Stimulated activated CD8-positive, alpha-beta memory T cell treated with anti-CD3 and anti-CD28 coated beads, Interleukin-12 subunit alpha, Interleukin-12 subunit beta, amount 100 ng/mL, for 1 hour (primary cell): ENCODE measurements around the gene TSC22D1.

Experiments
- DNase-seq: peaks from one replicate; pipeline ENCODE4 v3.0.0-alpha.2; 2020; ENCODE audit warnings: low read depth

The TSC22D1 gene

GRCh38 chr13:44426461-44426860, 149.7 kb downstream of the TSC22D1 start:
- DNase-seq: no peak

- no peak for DNase-seq
Measured at GRCh38 chr13:44425815-44426078, 150.4 kb downstream of the TSC22D1 start.

- no peak for DNase-seq
Measured at GRCh38 chr13:44425041-44425814, 150.9 kb downstream of the TSC22D1 start.

- no peak for DNase-seq
Measured at GRCh38 chr13:44423824-44424223, 152.3 kb downstream of the TSC22D1 start.

GRCh38 chr13:44422755-44423643, 153.1 kb downstream of the TSC22D1 start:
- no peak for DNase-seq

GRCh38 chr13:44421853-44422525, 154.1 kb downstream of the TSC22D1 start:
- no peak for DNase-seq

- DNase-seq: no peak
Measured at GRCh38 chr13:44420376-44421220, 155.5 kb downstream of the TSC22D1 start.

GRCh38 chr13:44417876-44418275, 158.3 kb downstream of the TSC22D1 start:
- DNase-seq: no peak

GRCh38 chr13:44417446-44417845, 158.7 kb downstream of the TSC22D1 start:
- no peak for DNase-seq

- no peak for DNase-seq
Measured at GRCh38 chr13:44416744-44417143, 159.4 kb downstream of the TSC22D1 start.

- no peak for DNase-seq
Measured at GRCh38 chr13:44416301-44416700, 159.8 kb downstream of the TSC22D1 start.

GRCh38 chr13:44415815-44416214, 160.3 kb downstream of the TSC22D1 start:
- DNase-seq: no peak

- DNase-seq: no peak
Measured at GRCh38 chr13:44414716-44415115, 161.4 kb downstream of the TSC22D1 start.

- DNase-seq: no peak
Measured at GRCh38 chr13:44413095-44413494, 163.0 kb downstream of the TSC22D1 start.

- DNase-seq: no peak
Measured at GRCh38 chr13:44412346-44412935, 163.7 kb downstream of the TSC22D1 start.

GRCh38 chr13:44411841-44412240, 164.3 kb downstream of the TSC22D1 start:
- DNase-seq: no peak

GRCh38 chr13:44410328-44410859, 165.7 kb downstream of the TSC22D1 start:
- no peak for DNase-seq

GRCh38 chr13:44409595-44409994, 166.5 kb downstream of the TSC22D1 start:
- DNase-seq: no peak

GRCh38 chr13:44407891-44408290, 168.2 kb downstream of the TSC22D1 start:
- DNase-seq: no peak

- no peak for DNase-seq
Measured at GRCh38 chr13:44407379-44407778, 168.8 kb downstream of the TSC22D1 start.

- DNase-seq: no peak
Measured at GRCh38 chr13:44406617-44407016, 169.5 kb downstream of the TSC22D1 start.
